Inferior parietal cortex (tissue), 1 donor: ENCODE measurements around the gene AMD1.
"Not testable (repeated sequence)": the region's sequence is repeated elsewhere in the genome, so short reads cannot be mapped to it uniquely, and the experiment has no call there.

Source experiments
- DNase-seq: peaks from one replicate; pipeline ENCODE4 v3.0.0-alpha.2; 2016; ENCODE audit errors: extremely low spot score

Gene AMD1

DNA sequence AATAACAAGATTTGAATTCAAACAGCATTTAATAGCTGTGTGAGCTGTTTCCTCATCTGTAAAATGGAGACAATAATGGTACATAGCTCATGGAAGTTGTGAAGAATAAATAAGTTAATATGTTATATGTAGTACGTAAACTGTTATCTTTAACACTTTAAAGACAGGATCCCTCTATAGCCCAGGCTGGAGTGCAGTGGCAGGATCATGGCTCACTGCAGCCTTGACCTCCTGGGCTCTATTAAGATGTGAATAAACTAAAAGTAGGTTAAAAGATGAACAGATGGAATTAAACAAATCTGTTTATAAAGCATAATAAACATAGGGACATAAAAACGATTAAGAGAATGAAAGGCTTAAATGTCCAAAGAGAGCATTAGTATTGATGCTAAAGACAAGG is 3.0 kb downstream of the AMD1 start:
- DNase-seq, result no peak

DNA sequence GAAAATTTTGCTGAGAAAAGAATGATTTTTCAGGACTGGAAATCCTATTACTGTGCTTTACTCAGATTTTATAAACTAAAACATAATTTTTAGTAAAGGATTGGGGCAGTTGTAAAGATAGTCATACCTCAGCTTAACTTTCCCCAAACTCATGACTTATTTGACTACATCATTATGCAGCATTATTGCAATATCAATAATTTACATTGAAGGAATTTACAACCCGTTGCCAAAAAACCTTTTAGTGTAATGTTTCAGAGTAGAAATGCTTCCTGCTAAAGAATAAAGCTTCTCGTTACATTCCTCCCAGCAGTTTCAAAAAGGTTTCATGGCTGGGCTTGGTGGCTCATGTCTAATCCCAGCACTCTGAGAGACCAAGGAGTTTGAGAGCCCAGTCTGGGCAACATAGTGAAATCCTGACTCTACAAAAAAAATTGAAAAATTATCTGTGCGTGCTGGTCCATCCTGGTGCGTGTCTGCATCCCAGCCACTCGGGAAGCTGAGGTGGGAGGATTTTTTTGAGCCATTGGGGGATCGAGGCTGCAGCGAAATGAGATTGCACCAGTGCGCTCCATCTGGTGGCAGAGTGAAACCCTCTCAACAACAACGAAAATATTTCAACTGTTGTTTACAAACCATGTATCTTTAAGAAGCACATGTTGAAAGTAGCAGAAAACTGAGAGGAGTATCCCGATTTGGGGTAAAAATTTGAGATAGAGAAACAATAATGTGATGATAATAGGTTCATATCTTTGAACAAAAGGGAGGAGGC is 4.4 kb downstream of the AMD1 start:
- DNase-seq, result peak; percentile 68

DNA sequence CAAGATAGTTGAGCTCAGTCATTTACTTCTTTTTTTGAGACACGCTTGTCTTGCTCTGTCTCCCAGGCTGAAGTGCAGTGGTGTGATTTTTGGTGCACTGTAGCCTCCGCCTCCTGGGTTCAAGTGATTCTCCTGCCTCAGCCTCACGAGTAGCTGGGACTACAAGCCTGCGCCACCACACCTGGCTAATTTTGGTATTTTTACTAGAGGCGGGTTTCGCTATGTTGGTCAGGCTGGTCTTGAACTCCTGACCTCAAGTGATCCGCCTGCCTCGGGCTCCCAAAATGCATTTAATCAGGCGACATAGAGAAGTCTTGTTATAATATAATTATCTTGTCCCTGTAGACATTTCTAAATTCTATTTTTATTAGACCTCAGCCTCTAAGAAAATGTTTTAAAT is 6.1 kb downstream of the AMD1 start:
- DNase-seq, result no peak

DNA sequence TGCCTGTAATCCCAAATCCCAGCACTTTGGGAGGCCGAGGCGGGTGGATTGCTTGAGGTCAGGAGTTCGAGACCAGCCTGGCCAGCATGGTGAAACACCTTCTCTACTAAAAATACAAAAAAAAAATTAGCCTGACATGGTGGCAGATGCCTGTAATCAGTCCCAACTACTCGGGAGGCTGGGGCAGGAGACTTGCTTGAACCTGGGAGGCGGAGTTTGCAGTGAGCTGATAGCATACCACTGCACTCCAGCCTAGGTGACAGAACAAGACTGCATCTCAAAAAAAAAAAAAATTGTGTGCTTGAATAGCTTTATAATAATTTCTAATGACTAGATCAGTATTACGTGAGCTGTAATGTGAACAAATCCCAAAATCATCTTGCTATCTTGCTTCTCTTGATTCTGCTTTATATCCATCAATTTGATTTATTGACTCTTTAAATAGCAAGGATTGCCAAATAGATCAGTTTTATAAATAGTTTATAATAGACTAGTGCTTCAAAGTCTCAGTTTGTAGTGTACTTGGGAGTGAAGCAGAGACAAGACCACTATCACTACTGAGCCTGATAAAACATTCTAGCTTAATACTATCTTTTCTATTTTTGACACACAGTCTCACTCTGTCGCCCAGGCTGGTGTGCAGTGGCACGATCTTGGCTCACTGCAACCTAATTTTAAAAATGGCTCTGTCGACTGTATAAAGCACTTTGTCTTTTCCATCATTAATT is 7.1 kb downstream of the AMD1 start:
- DNase-seq, result no peak

DNA sequence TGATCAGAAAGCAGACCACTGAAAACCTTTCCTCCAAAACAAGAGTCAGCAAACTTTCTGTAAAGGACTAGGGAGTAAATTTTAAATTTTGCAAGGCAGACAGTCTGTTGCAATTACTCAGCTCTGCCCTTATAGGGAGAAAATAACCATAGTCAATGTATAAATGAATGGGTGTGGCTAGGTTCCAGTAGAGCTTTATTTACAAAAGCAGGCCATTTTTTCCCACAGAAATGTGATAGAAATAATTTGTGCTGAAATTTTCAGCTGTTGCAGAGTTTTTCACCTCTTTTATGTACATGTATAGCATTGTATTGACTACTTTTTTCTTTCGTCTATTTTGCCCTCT is 7.7 kb downstream of the AMD1 start:
- no peak for DNase-seq

DNA sequence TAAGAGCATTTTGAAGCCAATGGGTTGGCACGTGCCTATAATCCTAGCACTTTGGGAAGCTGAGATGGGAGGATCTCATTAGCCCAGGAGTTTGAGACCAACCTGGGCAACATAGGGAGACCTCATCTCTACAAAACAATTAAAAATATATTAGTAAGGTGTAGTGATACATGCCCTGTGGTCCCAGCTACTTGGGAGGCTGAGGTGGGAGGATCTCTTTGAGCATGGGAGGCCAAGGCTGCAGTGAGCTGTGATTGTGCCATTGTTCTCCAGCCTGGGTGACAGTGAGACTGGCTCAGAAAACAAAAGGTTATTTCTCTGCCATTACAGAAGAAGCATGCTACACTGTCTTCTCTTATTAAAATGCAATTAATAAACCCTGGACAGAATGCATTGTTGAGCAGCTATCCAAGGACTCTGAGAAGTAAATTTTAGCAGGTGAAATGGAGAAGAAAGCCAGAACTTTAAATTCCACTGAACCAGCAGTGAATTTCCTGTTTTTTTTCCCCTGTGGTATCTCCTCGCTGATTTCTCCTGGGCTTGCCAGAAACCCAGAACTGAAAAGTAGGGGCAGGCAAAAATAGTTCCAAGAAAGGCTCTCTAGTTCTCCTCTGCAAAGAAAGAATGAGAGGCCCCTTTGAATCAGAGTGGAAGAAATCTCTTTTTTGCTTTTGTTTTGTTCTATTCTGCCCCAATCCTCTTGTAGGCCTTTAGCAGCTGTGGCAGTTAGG is 8.4 kb downstream of the AMD1 start:
- no peak for DNase-seq

DNA sequence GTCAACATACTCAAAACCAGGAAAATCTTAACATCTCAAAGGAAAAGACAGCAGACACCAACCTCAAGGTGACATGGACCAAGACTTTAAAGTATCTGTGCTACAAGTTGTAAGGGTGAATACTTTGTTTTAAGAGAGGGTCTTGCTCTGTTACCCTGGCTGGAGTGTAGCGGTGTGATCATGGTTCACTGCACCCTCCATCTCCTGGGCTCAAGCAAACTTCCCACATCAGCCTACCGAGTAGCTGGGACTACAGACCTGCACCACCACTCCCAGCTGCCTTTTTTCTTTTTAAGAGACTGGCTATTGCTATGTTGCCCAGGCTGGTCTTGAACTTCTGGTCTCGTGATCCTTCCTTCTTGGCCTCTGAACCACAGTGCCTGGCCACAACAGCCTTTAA is 9.7 kb downstream of the AMD1 start:
- DNase-seq, result no peak

DNA sequence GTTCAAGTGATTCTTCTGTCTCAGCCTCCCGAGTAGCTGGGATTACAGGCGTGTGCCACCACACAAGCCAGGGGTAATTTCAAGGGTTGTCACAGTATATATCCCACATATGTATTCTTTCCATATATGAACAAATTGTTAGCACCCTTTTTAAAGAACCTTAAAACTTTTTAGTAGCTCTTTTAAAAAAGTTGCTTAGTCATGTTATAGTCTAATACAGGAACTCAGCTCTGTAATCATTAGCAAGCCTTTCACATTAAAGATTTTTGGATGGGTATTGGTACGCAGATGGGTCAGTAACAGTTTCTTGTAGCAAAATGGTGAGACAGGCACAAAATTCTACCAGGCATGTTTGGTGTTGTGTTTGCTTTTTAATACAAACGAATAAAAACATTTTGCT is 10.9 kb downstream of the AMD1 start:
- no peak for DNase-seq

DNA sequence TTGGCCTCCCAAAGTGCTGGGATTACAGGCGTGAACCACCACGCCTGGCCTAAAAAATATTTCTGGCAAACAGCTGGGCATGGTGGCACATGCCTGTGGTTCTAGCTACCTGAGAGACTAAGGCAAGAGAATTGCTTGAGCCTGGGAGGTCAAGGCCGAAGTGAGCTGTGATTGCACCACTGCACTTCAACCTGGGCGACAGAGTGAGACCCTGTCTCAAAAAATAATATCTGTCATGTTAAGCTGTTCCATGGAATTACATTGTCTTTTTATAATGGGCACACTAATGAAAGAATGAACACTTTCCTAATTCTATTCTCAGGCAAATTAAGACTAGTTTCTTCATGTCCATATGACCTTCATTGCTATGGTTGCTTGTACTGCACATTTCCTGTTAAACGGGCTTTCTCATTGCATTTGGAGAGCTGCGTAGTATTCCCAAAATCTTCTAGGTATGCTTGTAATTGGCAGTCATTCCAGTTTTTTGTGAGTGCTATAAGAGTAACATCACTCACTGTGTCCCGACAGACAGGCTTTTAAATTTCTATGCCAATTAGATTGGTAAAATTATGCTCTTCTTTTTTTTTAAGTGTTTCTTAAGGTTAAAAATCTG is 12.1 kb downstream of the AMD1 start:
- no peak for DNase-seq

DNA sequence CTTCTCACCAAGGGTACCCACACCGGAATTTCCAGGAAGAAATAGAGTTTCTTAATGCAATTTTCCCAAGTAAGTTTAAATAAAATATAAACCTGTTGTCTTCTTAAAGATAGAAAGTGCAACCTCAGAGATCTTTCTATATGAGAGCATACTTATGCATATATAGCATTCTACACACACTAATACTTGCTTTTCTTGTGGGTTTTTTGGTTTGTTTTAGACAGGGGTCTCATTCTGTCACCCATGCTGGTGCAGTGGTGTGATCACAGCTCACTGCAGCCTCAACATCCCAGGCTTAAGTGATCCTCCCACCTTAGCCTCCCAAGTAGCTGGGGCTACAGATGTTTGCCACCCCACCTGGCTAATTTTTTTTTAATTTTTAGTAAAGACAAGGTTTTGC is 15.7 kb downstream of the AMD1 start:
- DNase-seq, result no peak

DNA sequence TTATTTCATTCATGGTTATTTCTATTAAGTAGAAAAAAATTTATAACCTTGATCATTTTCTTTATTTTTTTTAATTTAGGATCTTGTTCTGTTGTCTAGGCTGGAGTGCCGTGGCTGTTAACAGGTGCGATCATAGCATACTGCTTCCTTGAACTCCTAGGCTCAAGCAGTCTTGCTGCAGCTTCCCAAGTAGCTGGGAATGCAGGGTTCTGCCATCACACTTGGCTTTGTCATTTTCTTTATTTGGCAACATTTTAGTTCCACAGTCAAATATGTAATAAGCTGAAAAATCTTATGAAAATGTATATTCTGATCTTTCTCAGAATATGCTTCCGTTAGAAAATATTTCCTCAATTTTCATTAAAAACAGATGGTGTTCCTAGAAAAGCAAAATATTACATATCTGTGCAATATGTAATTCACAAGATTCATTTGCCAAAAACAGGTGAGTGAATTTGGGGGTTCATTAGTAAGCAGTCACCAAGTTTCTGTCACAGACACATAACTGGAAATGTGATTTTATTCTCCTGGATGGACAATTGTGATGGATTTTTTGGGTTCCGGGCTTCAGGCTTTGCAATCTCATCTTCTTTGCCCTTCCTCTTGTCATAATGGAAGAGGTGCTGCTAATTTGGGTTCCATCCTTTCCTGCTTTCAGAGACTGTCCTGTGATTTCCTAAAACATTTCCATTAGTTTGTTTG is 21.5 kb downstream of the AMD1 start:
- DNase-seq, result no peak

DNA sequence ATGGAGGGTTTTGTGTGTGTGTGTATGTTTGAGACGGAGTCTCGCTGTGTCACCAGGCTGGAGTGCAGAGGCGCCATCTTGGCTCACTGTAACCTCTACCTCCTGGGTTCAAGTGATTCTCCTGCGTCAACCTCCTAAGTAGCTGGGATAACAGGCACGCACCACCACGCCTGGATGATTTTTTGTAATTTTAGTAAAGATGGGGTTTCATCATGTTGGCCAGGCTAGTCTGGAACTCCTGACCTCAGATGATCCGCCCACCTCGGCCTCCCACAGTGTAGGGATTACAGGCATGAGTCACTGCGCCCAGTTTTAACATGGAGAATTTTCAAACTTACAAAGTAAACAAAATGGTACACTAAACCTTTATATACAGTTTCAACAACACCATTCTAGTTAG is 22.8 kb downstream of the AMD1 start:
- no peak for DNase-seq

DNA sequence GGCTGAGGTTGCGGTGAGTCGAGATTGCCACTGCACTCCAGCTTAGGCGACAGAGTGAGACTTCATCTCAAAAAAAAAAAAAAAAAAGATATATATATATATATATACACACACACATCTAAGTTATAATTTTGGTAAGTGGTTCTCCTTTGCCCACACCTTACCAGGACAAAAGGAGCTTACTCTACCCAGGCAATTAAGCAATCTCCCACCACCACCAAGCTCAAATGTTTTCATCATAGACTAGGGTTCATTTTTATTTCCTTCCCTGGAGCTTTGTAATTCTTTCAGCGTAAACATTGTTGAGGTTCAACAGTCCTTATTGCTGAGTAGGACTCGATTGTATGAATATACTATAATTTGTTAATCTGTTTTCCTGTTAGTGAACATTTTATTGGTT is 23.5 kb downstream of the AMD1 start:
- no peak for DNase-seq

DNA sequence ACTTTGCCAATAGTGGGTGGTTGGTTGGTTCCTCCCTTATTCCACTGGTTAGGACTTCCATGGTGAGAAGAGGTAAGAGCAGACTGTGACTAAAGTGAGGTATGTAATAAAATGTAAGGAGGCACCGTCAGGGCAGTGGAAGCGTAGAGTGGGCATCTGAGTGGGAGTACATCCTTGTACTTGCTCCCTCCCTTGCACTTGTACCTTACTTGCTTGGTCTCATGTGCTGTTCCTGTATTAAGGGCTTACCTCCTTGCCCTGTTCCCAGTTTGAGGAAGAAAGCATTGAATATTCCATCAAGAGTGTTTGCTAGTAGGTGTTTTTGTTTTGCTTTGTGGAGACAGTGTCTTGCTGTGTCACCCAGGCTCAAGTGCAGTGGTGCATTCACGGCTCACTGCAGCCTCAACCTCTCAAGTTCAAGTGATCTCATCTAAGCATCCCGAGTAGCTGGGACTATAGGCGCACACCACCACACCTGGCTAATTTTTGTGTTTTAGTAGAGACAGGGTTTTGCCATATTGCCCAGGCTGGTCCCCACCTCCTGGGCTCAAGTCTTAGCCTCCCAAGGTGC is 25.5 kb downstream of the AMD1 start:
- no peak for DNase-seq

DNA sequence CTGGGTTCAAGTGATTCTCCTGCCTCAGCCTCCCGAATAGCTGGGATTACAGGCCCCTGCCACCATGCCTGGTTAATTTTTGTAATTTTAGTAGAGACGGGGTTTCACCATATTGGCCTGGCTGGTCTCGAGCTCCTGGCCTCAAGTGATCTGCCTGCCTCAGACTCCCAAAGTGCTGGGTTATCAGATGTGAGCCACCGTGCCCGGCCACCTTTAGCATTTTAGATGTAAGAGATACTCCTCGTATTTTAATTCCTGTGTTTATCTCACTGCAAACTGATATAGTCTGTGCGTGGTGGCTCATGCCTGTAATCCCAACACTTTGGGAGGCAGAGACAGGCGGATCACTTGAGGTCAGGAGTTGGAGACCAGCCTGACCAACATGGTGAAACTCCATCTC is 27.0 kb downstream of the AMD1 start:
- DNase-seq, result not testable (repeated sequence)

DNA sequence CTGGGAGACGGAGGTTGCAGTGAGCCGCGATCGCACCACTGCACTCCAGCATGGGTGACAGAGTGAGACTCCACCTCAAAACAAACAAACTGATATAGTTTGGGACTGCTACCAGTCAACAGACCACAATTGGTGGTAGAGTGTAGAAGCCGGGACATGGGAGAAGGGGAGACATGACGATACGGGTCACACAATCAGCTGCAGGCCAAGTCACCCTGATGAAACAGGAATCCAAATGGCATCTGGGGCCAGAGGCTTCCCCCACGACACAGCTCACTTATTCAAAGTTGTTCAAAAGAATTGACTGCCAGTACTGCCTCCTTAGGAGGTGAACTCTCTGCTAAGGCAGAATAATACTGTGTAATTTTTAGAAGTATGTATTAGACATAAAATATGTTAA is 27.5 kb downstream of the AMD1 start:
- no peak for DNase-seq

DNA sequence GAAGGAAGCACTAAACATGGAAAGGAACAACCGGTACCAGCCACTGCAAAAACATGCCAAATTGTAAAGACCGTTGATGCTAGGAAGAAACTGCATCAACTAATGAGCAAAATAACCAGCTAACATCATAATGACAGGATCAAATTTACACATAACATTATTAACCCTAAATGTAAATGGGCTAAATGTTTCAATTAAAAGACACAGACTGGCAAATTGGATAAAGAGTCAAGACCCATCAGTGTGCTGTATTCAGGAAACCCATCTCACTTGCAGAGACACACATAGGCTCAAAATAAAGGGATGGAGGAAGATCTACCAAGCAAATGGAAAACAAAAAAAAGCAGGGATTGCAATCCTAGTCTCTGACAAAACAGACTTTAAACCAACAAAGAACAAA is 31.7 kb downstream of the AMD1 start:
- DNase-seq, result not testable (repeated sequence)

DNA sequence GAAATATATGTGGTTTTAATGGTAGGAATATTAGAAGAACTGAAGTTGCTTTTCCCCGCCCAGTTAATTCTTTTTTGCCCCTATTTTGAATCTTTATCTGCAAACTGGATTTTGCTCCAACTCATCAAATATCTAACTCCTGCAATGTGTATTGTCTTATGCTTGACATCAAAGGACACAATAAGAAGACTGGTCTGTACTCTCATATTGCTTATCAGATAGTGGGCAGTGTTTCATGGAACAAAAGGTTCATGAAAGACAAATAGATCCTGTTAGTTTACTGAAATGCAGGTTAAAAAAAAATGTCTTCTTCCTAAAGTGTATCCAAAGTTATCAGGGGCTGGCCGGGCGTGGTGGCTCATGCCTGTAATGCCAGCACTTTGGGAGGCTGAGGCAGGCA is 56.2 kb downstream of the AMD1 start:
- DNase-seq, result no peak

DNA sequence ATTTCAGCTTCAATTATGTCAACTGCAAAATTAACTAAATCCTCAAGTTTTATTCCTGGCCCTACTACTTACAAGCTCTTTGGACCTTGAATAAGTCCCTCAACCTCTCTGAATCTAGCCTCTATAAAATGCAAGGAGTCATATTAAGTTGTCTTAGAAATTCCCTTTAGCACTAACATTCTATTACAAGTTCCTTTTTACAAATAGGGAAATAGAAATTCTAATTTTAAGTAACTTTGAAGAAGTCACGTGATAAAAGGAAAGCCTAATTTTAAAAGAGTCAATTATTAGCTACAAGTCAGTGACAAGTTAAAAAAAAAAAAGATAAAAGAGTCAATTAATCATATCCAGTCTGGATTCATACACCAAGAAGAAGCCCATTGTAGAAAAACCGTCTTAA is 59.3 kb downstream of the AMD1 start:
- DNase-seq, result no peak

DNA sequence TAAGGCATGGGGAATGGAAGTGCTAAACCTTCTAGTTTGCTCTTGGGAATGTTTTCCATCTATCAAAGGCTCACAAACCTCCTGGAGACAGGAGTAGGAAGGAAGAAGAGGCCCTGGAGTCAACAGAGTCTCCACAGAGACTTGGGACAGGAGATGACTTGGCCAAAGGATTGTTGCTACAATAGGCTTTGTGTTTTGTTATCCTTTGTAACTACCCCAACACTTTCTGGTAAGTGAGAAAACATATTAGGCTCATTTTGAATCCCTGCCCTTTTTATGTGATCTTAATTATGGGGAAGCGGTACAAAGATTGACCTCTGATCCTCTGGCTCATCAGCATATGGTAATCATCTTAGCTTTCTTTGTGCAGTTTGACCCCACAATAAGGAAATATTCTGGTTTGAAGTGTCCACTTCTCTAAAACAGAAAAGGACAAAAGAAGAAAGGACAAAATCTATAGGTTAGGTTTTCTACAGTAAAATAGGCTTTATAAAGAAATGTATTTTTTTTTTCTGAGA is 59.9 kb downstream of the AMD1 start:
- DNase-seq, result no peak

DNA sequence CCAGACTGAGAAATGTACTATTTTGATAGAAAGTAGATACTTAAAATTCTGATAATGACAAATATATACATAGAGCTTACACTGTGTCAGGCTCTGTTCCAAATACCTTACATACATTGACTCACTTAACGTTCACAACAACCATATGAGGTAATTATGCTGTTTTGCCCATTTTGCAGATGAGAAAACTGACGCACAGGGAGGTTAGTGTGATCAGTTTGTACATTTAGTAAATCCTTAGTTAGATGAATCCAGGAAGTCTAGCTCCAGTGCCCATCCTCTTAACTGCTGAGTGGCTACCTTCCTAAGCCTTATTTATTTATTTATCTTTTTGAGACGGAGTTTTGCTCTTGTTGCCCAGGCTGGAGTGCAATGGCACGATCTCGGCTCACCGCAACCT is 60.6 kb downstream of the AMD1 start:
- DNase-seq, result no peak
